Measurements from ENCODE around the gene SERPINI1.
A peak's percentile ranks its signal among the peaks of the same experiment; 100 is the strongest.

Gene SERPINI1

DNA sequence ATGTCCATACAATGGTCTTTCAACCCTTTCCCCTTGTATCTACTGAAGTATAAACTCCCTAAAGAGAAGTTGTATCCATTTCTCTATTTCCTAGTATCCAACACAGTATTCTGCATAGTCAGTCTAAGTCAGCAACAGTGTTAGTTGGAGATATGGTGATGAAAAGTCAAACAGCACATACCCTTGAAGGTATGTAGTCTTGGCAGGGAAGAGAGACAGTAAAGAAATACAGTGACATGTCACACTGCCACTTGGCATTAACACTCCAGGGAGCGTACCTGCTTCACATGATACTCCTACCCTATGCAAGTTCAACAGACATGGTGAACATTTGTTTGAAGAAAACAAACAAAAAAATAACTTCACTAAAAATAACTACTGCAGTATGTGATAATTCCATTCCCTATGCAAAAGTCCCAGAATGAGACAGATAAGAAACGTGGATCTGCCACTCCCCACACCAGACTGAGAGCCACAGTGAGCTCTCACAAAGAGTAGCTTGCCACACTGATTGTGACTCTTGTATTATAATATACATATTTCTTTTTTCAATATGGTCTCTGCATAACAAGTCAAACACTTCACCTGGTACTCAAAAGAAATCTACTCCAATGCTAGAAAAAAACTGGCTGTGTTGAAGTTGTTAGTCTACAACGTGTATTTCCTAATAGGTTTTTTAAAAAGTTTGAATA is 6.7 kb upstream of the SERPINI1 start:
- Histone ChIP-seq H3K27me3 (no peaks in the 10 kb centered on the region), H3K4me3 (no peak overlapping the region), H3K9me3 (no peaks in the 10 kb centered on the region), H3K4me1 (peaks cover 0 to 46% (median 7%) of the 10 kb centered on the region in 4 donors), H3K27ac (no peak overlapping the region), H3K36me3 (no peaks in the 10 kb centered on the region)
- intact Hi-C loops (cut with DNase I; ENCODE audit: low total_unique reads), result no loop called here
- TF ChIP-seq, protein P1, sequence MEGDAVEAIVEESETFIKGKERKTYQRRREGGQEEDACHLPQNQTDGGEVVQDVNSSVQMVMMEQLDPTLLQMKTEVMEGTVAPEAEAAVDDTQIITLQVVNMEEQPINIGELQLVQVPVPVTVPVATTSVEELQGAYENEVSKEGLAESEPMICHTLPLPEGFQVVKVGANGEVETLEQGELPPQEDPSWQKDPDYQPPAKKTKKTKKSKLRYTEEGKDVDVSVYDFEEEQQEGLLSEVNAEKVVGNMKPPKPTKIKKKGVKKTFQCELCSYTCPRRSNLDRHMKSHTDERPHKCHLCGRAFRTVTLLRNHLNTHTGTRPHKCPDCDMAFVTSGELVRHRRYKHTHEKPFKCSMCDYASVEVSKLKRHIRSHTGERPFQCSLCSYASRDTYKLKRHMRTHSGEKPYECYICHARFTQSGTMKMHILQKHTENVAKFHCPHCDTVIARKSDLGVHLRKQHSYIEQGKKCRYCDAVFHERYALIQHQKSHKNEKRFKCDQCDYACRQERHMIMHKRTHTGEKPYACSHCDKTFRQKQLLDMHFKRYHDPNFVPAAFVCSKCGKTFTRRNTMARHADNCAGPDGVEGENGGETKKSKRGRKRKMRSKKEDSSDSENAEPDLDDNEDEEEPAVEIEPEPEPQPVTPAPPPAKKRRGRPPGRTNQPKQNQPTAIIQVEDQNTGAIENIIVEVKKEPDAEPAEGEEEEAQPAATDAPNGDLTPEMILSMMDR (IDR thresholded peaks at IDR 0.05), result no peak
- DNase-seq, result no peak

- Histone ChIP-seq H3K4me3 (no peak overlapping the region), H3K27ac (no peak overlapping the region), H3K27me3 (no peaks in the 10 kb centered on the region), H3K4me1 (peaks cover 0 to 49% (median 9%) of the 10 kb centered on the region in 4 donors), H3K36me3 (no peaks in the 10 kb centered on the region), H3K9me3 (no peaks in the 10 kb centered on the region)
- no peak for DNase-seq
- TF ChIP-seq, protein P1 (IDR thresholded peaks at IDR 0.05), result no peak
- intact Hi-C loops (cut with DNase I; ENCODE audit: low total_unique reads), result no loop called here
Measured at GRCh38 chr3:167729591-167729990, 5.9 kb upstream of the SERPINI1 start.

GRCh38 chr3:167731393-167731792 is 4.1 kb upstream of the SERPINI1 start:
- DNase-seq, result no peak
- no peak overlapping the region for H3K4me3 ChIP-seq
- intact Hi-C loops (cut with DNase I; ENCODE audit: low total_unique reads), result loop anchor here (10.0 kb wide), 2 partner anchors 143 to 363 kb away; partner anchors contain the start of gene GOLIM4
- no peak overlapping the region for H3K27ac ChIP-seq
- H3K36me3 ChIP-seq, result no peaks in the 10 kb centered on the region
- H3K9me3 ChIP-seq, result no peaks in the 10 kb centered on the region
- no peaks in the 10 kb centered on the region for H3K27me3 ChIP-seq
- TF ChIP-seq, protein P1 (IDR thresholded peaks at IDR 0.05), result no peak
- peaks cover 0 to 56% (median 11%) of the 10 kb centered on the region in 4 donors for H3K4me1 ChIP-seq

- Histone ChIP-seq H3K4me1 (peaks cover 0 to 60% (median 13%) of the 10 kb centered on the region in 4 donors), H3K4me3 (no peak overlapping the region), H3K27ac (no peak overlapping the region), H3K9me3 (no peaks in the 10 kb centered on the region), H3K27me3 (no peaks in the 10 kb centered on the region), H3K36me3 (no peaks in the 10 kb centered on the region)
- TF ChIP-seq, protein P1 (IDR thresholded peaks at IDR 0.05), result no peak
- DNase-seq, result no peak
- intact Hi-C loops (cut with DNase I; ENCODE audit: low total_unique reads), result loop anchor here (10.0 kb wide), 2 partner anchors 142 to 362 kb away; partner anchors contain the start of gene GOLIM4
Measured at GRCh38 chr3:167732313-167733065, 3.0 kb upstream of the SERPINI1 start.

DNA sequence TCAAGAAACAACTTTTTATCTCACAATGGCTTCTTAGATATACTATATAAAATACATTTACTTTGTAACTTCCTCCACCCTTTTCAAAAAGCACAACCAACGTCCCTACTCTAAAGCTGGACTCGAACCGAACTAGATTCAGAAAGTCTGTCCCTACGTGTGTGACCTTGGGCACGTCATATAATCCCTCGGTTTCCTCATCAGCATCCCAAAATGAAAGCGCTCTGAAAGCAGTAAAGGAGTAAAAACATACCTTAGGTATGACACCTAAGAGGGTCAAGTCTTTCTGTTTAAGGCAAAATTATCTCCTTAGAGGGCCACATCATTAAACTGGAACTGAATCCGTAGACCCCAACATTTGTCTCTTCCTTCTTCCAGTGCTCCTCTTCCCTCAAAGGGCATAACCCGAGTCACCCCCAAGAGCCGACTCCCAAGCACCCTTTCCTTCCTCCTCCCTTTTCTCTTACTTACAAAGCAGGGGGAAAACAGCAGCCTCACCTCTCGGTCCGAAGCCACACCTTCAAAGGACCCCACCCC is 1.5 kb upstream of the SERPINI1 start:
- H3K27me3 ChIP-seq, result no peaks in the 10 kb centered on the region
- H3K36me3 ChIP-seq, result no peaks in the 10 kb centered on the region
- TF ChIP-seq, protein P1 (IDR thresholded peaks at IDR 0.05), result no peak
- H3K4me1 ChIP-seq, result peaks cover 0 to 46% (median 10%) of the 10 kb centered on the region in 4 donors
- H3K4me3 ChIP-seq, result peak overlapping the region; percentile 70 to 78
- peak overlapping the region; percentile 90 to 95 for H3K27ac ChIP-seq
- no peaks in the 10 kb centered on the region for H3K9me3 ChIP-seq
- intact Hi-C loops (cut with DNase I; ENCODE audit: low total_unique reads), result loop anchor here (10.0 kb wide), 2 partner anchors 141 to 361 kb away; partner anchors contain the start of gene GOLIM4
- no peak for DNase-seq
